Measurements from ENCODE around the gene SIX4.

- TF ChIP-seq CTCF (IDR thresholded peaks at IDR 0.05 in 8 of 11, conservative IDR thresholded peaks at IDR 0.05 in 3 of 11) (no peak), POLR2A (IDR thresholded peaks at IDR 0.05) (no peak), POLR2AphosphoS5 (IDR thresholded peaks at IDR 0.05) (no peak)
These were observed 36.7 kb upstream of the SIX4 start for GRCh38 chr14:60760644-60761364.
